IMR-90 (cell line): ENCODE results near the gene NT5M. TPM values are rescaled to one million over a fixed set of nuclear protein-coding genes. Genes with fewer than 3 reads are reported as not detected.

Experiments
- ATAC-seq: fragments of 200-7000 bp; cut with Tn5 transposase; 2 replicates; pipeline ENCODE4 v1.9.1; 2020; ENCODE audit warnings: low read depth, mild to moderate bottlenecking, moderate library complexity
- BruUV-seq: library from RNA; stranded (reverse); fragments of 400-500 nt; replicated peaks from 2 replicates; lab custom pipeline; 2021; lab: Mats Ljungman, UMichigan
- CTCF ChIA-PET: fragments of 300-600 bp; formaldehyde crosslinking; extraction: SDS; loops from one replicate; lab custom pipeline; 2021; ENCODE audit warnings: antibody characterized with exemption; lab: Yijun Ruan, JAX
- POLR2A ChIA-PET: fragments of 300-600 bp; sonication (Branson Sonifier 250); formaldehyde crosslinking; loops from one replicate; lab custom pipeline; 2022; ENCODE audit warnings: antibody characterized with exemption; ENCODE audit not compliant: unreplicated experiment; lab: Charles Lee
- DNase-seq: peaks from one replicate; pipeline ENCODE4 v3.0.0; 2013
- H2AFZ ChIP-seq: replicated peaks from 2 replicates; pipeline ENCODE3; 2013; ENCODE audit warnings: low read length, mild to moderate bottlenecking; ENCODE audit not compliant: poor library complexity
- H2AK5ac ChIP-seq: 2 replicates; pipeline ENCODE4 v1.6.1; 2013; ENCODE audit warnings: low read depth, low read length, inconsistent platforms
- H2AK9ac ChIP-seq: replicated peaks from 2 replicates; pipeline ENCODE3; 2013; ENCODE audit warnings: mild to moderate bottlenecking, low read depth, low read length, moderate library complexity; ENCODE audit not compliant: poor library complexity
- H2BK120ac ChIP-seq: 2 replicates; pipeline ENCODE4 v1.6.1; 2013; ENCODE audit warnings: low read depth, low read length, inconsistent platforms
- H2BK15ac ChIP-seq: 3 replicates; pipeline ENCODE4 v1.6.1; 2013; ENCODE audit warnings: low read depth, low read length, inconsistent platforms
- H2BK20ac ChIP-seq: 2 replicates; pipeline ENCODE4 v1.6.1; 2013; ENCODE audit warnings: low read depth, mild to moderate bottlenecking, inconsistent platforms, low read length, moderate library complexity
- H2BK5ac ChIP-seq: 2 replicates; pipeline ENCODE4 v1.6.1; 2013; ENCODE audit warnings: mild to moderate bottlenecking, low read depth, low read length, inconsistent platforms; ENCODE audit not compliant: poor library complexity, severe bottlenecking
- H3K14ac ChIP-seq: replicated peaks from 2 replicates; pipeline ENCODE4 v1.6.1; 2013; ENCODE audit warnings: low read depth, low read length, inconsistent platforms
- H3K18ac ChIP-seq: 2 replicates; pipeline ENCODE4 v1.6.1; 2013; ENCODE audit warnings: low read depth, low read length, control low read depth
- H3K23ac ChIP-seq: 2 replicates; pipeline ENCODE4 v1.6.1; 2013; ENCODE audit warnings: low read depth, low read length, inconsistent platforms
- H3K27ac ChIP-seq: 2 replicates; pipeline ENCODE4 v1.5.1; 2013; ENCODE audit warnings: mild to moderate bottlenecking, control low read depth, low read length; ENCODE audit not compliant: insufficient read depth
- H3K27me3 ChIP-seq: 2 replicates; pipeline ENCODE4 v1.6.1; 2013; ENCODE audit warnings: low read length; ENCODE audit not compliant: control insufficient read depth, insufficient read depth
- H3K36me3 ChIP-seq: 2 replicates; pipeline ENCODE4 v1.6.1; 2013; ENCODE audit warnings: low read length, mixed read lengths; ENCODE audit not compliant: control insufficient read depth, insufficient read depth
- H3K4ac ChIP-seq: 2 replicates; pipeline ENCODE4 v1.6.1; 2013; ENCODE audit warnings: low read depth, low read length, inconsistent platforms
- H3K4me1 ChIP-seq: 2 replicates; pipeline ENCODE4 v1.6.1; 2013; ENCODE audit warnings: low read length, mixed read lengths; ENCODE audit not compliant: control insufficient read depth, insufficient read depth
- H3K4me2 ChIP-seq: 2 replicates; pipeline ENCODE4 v1.6.1; 2013; ENCODE audit warnings: low read depth, mild to moderate bottlenecking, control low read depth, low read length, moderate library complexity
- H3K4me3 ChIP-seq: 2 replicates; pipeline ENCODE4 v1.5.1; 2013; ENCODE audit warnings: low read depth, mild to moderate bottlenecking, control low read depth, low read length, moderate library complexity; ENCODE audit not compliant: insufficient read depth
- H3K56ac ChIP-seq: 2 replicates; pipeline ENCODE4 v1.6.1; 2013; ENCODE audit warnings: low read length, inconsistent platforms; ENCODE audit not compliant: insufficient read depth; ENCODE audit errors: extremely low read depth
- H3K79me1 ChIP-seq, 2 experiments: 2 replicates each; pipeline ENCODE4 v1.6.1; 2013; ENCODE audit warnings: low read length in 2 of 2, inconsistent platforms in 1 of 2, low read depth in 1 of 2
- H3K9ac ChIP-seq: 2 replicates; pipeline ENCODE4 v1.6.1; 2013; ENCODE audit warnings: low read depth, low read length, control low read depth
- H3K9me1 ChIP-seq: 2 replicates; pipeline ENCODE4 v1.6.1; 2013; ENCODE audit warnings: low read length, inconsistent platforms; ENCODE audit not compliant: insufficient read depth
- H3K9me3 ChIP-seq: 2 replicates; pipeline ENCODE4 v1.6.1; 2013; ENCODE audit warnings: low read length; ENCODE audit not compliant: control insufficient read depth, insufficient read depth
- H4K20me1 ChIP-seq: 2 replicates; pipeline ENCODE4 v1.6.1; 2013; ENCODE audit warnings: low read length, inconsistent platforms; ENCODE audit not compliant: insufficient read depth
- H4K5ac ChIP-seq: 2 replicates; pipeline ENCODE4 v1.6.1; 2013; ENCODE audit warnings: mild to moderate bottlenecking, low read depth, low read length, control low read depth
- H4K8ac ChIP-seq, 2 experiments: 2 replicates each; pipeline ENCODE4 v1.6.1; 2013; ENCODE audit warnings: low read depth in 2 of 2, low read length in 2 of 2, control low read depth in 1 of 2, inconsistent platforms in 1 of 2
- H4K91ac ChIP-seq: 2 replicates; pipeline ENCODE4 v1.6.1; 2013; ENCODE audit warnings: low read depth, low read length, inconsistent platforms; ENCODE audit not compliant: insufficient read depth
- CEBPB ChIP-seq: IDR thresholded peaks from 2 replicates; pipeline ENCODE4 v1.6.1; 2012; ENCODE audit warnings: low read depth, low read length, improper control_type of control experiment
- RFX5 ChIP-seq: IDR thresholded peaks from 2 replicates; pipeline ENCODE4 v1.8.0; 2012; ENCODE audit warnings: low read depth, mild to moderate bottlenecking, low read length, moderate library complexity
- WGBS, 2 experiments: methylation state at CpG; one replicate each; pipeline versions ENCODE4 v1.1.5 to v1.1.7; 2013; ENCODE audit warnings: missing lambda C conversion rate in 2 of 2; ENCODE audit not compliant: insufficient read length in 1 of 2; ENCODE audit errors: extremely low coverage in 2 of 2; 5-methylcytosine and 5-hydroxymethylcytosine counted together
- dilution Hi-C: fragments of 300-500 bp; cut with HindIII; formaldehyde crosslinking; loops from one replicate; pipeline ENCODE4 v1.14.3; 2018; ENCODE audit warnings: low sequenced_read_pairs; ENCODE audit not compliant: unreplicated experiment
- in situ Hi-C: fragments of 300-500 bp; cut with MboI; formaldehyde crosslinking; loops from 3 replicates; pipeline ENCODE4 v1.14.3; 2019; ENCODE audit warnings: low sequenced_read_pairs, inconsistent platforms, mixed read lengths
- intact Hi-C: fragments of 100-400 bp; cut with micrococcal nuclease; formaldehyde crosslinking; loops from 2 replicates; pipeline ENCODE4 v1.10.0; 2022
- polyA plus RNA-seq, 3 experiments: library from polyadenylated mRNA; depleted of rRNA; stranded (reverse); fragments of >200 nt; gene quantifications; 2 replicates each; pipeline ENCODE4 v1.2.3, GENCODE V29; 2012; ENCODE audit warnings: low replicate concordance in 1 of 3
- total RNA-seq: library from RNA; depleted of rRNA; stranded (reverse); fragments of >200 nt; gene quantifications from 2 replicates; pipeline ENCODE4 v1.2.3, GENCODE V29; 2012

NT5M gene
- total and polyA plus RNA-seq, 2 of the 4 experiments (the other 2 are of a cell fraction), result 0.18 to 0.32 TPM

GRCh38 chr17:17375841-17376240, 72.7 kb downstream of the NT5M start:
- no TSS peak for BruUV-seq
- no peak overlapping the region for H3K23ac ChIP-seq
- no peaks in the 10 kb centered on the region; the same call in 1 of the 2 replicates for H3K9me1 ChIP-seq
- peak overlapping the region; percentile 68; the same call in 1 of the 2 replicates for H3K27ac ChIP-seq
- H3K4me2 ChIP-seq, result no peak overlapping the region
- H3K36me3 ChIP-seq, result no peaks in the 10 kb centered on the region
- H3K4ac ChIP-seq, result no peak overlapping the region
- in situ Hi-C loops, result no loop called here
- H3K4me1 ChIP-seq, result peaks cover 6% of the 10 kb centered on the region
- no peak overlapping the region; the same call in 2 of the 3 replicates for H2BK15ac ChIP-seq
- no peak overlapping the region for H3K4me3 ChIP-seq
- no peak overlapping the region for H2AK5ac ChIP-seq
- peak; percentile 52 for DNase-seq
- peaks cover 16% of the 10 kb centered on the region for H3K27me3 ChIP-seq
- H4K5ac ChIP-seq, result 0 out of 2 replicates have a peak overlapping the region, but pooled peaks have one; percentile 17
- WGBS, 2 experiments, result 40% methylated on average over 1 of the region's 6 CpGs; no CpG with 5 or more reads in 1 of the 2 experiments
- H2AK9ac ChIP-seq, result no peak overlapping the region
- CTCF ChIA-PET, result no interaction called here
- H3K18ac ChIP-seq, result peak overlapping the region; percentile 25; the same call in 1 of the 2 replicates
- H2BK5ac ChIP-seq, result peak overlapping the region; percentile 22
- no peak overlapping the region for H2BK20ac ChIP-seq
- no peak overlapping the region for H3K9ac ChIP-seq
- no peak overlapping the region for H3K14ac ChIP-seq
- no peaks in the 10 kb centered on the region for H3K79me1 ChIP-seq
- H4K91ac ChIP-seq, result no peak overlapping the region
- no peaks in the 10 kb centered on the region for H3K9me3 ChIP-seq
- POLR2A ChIA-PET, result no interaction called here
- intact Hi-C loops, result loop anchor here (5.0 kb wide), 1 partner anchor 101 kb away; the partner anchor contains the start of gene MED9
- H4K20me1 ChIP-seq, result 0 out of 2 replicates have a peak, but pooled peaks cover 4% of the 10 kb centered on the region
- no peak overlapping the region for H4K8ac ChIP-seq
- no peak overlapping the region for H2BK120ac ChIP-seq
- ATAC-seq, result peak; percentile 22
- TF ChIP-seq CEBPB, result peak; percentile 24; the same call in 1 of the 2 replicates
- TF ChIP-seq RFX5, result no peak
- no peak overlapping the region for H3K56ac ChIP-seq
- dilution Hi-C loops, result no loop called here
- H2AFZ ChIP-seq, result no peak overlapping the region
